CD4-positive, alpha-beta T cell treated with Interleukin-21 for 1 hour (primary cell): ENCODE data around the gene RERE.

Experiments used
- DNase-seq: peaks from one replicate; pipeline ENCODE4 v3.0.0-alpha.2; 2020

The RERE gene

GRCh38 chr1:8437347-8437746 is 380.1 kb downstream of the RERE start:
- no peak for DNase-seq

GRCh38 chr1:8435569-8436071 is 381.8 kb downstream of the RERE start:
- DNase-seq, result no peak

- DNase-seq, result no peak
Measured at GRCh38 chr1:8434101-8434500, 383.3 kb downstream of the RERE start.

- DNase-seq, result no peak
Measured at GRCh38 chr1:8431784-8432183, 385.7 kb downstream of the RERE start.

- peak; percentile 49 for DNase-seq
Measured at GRCh38 chr1:8431019-8431418, 386.4 kb downstream of the RERE start.

GRCh38 chr1:8430476-8430875 is 387.0 kb downstream of the RERE start:
- DNase-seq, result no peak

- no peak for DNase-seq
Measured at GRCh38 chr1:8429549-8430110, 387.8 kb downstream of the RERE start.

GRCh38 chr1:8428441-8428840 is 389.0 kb downstream of the RERE start:
- no peak for DNase-seq

- DNase-seq, result no peak
Measured at GRCh38 chr1:8427986-8428385, 389.5 kb downstream of the RERE start.

- DNase-seq, result peak; percentile 71
Measured at GRCh38 chr1:8427493-8427892, 389.9 kb downstream of the RERE start.

GRCh38 chr1:8426996-8427395 is 390.4 kb downstream of the RERE start:
- DNase-seq, result no peak

GRCh38 chr1:8425781-8426161 is 391.7 kb downstream of the RERE start:
- no peak for DNase-seq

- DNase-seq, result no peak
Measured at GRCh38 chr1:8425150-8425780, 392.2 kb downstream of the RERE start.

GRCh38 chr1:8424539-8425116 is 392.8 kb downstream of the RERE start:
- peak; percentile 51 for DNase-seq

GRCh38 chr1:8423692-8424538 is 393.5 kb downstream of the RERE start:
- peak; percentile 61 for DNase-seq

GRCh38 chr1:8423269-8423691 is 394.2 kb downstream of the RERE start:
- peak; percentile 42 for DNase-seq

GRCh38 chr1:8422510-8423268 is 394.8 kb downstream of the RERE start:
- no peak for DNase-seq

- no peak for DNase-seq
Measured at GRCh38 chr1:8421721-8422120, 395.7 kb downstream of the RERE start.

GRCh38 chr1:8420318-8420717 is 397.1 kb downstream of the RERE start:
- DNase-seq, result no peak

- no peak for DNase-seq
Measured at GRCh38 chr1:8419861-8420260, 397.6 kb downstream of the RERE start.

GRCh38 chr1:8419172-8419571 is 398.3 kb downstream of the RERE start:
- no peak for DNase-seq

GRCh38 chr1:8418301-8418700 is 399.1 kb downstream of the RERE start:
- no peak for DNase-seq

GRCh38 chr1:8417625-8418024 is 399.8 kb downstream of the RERE start:
- DNase-seq, result no peak
